Neural cell (in vitro differentiated cells): ENCODE results near the gene MRPS5. TPM values are rescaled to one million over a fixed set of nuclear protein-coding genes. Genes with fewer than 3 reads are reported as not detected.

Experiments used
- H2AFZ ChIP-seq: fragments of 200-600, 300-800 bp; sonication (generic), shearing (Covaris generic); 2 replicates; pipeline ENCODE4 v1.6.0; 2014; ENCODE audit warnings: low read depth, mild to moderate bottlenecking, antibody characterized with exemption, low read length, moderate library complexity
- H3F3A ChIP-seq: fragments of 200-600 bp; shearing (Covaris generic); 2 replicates; pipeline ENCODE4 v1.6.1; 2016; ENCODE audit warnings: mild to moderate bottlenecking, moderate library complexity, mixed read lengths, antibody characterized with exemption, low read length; ENCODE audit not compliant: insufficient read depth, poor library complexity, severe bottlenecking
- H3K27ac ChIP-seq: fragments of 200-600, 300-800 bp; sonication (generic), shearing (Covaris generic); 2 replicates; pipeline ENCODE4 v1.5.1; 2014; ENCODE audit warnings: mild to moderate bottlenecking, low read length, moderate library complexity
- H3K27me3 ChIP-seq: fragments of 300-800, 200-600 bp; sonication (generic), shearing (Covaris generic); 2 replicates; pipeline ENCODE4 v1.6.0; 2014; ENCODE audit warnings: mild to moderate bottlenecking, low read depth, low read length, moderate library complexity; ENCODE audit not compliant: insufficient read depth
- H3K36me3 ChIP-seq: fragments of 300-800, 200-600 bp; sonication (generic), shearing (Covaris generic); 2 replicates; pipeline ENCODE4 v1.5.1; 2014; ENCODE audit warnings: mild to moderate bottlenecking, antibody characterized with exemption, low read length, moderate library complexity; ENCODE audit not compliant: insufficient read depth
- H3K4me2 ChIP-seq: fragments of 300-800, 200-600 bp; sonication (generic), shearing (Covaris generic); 2 replicates; pipeline ENCODE4 v1.6.0; 2014; ENCODE audit warnings: mild to moderate bottlenecking, low read length
- H3K4me3 ChIP-seq: fragments of 300-800, 200-600 bp; sonication (generic), shearing (Covaris generic); 2 replicates; pipeline ENCODE4 v1.5.1; 2014; ENCODE audit warnings: mild to moderate bottlenecking, low read length, moderate library complexity
- H3K79me2 ChIP-seq: fragments of 200-600 bp; shearing (Covaris generic); replicated peaks from 2 replicates; pipeline ENCODE4 v1.6.0; 2014; ENCODE audit warnings: mild to moderate bottlenecking, low read length, moderate library complexity; ENCODE audit not compliant: insufficient read depth
- H3K9ac ChIP-seq: fragments of 300-800, 200-600 bp; sonication (generic), shearing (Covaris generic); 2 replicates; pipeline ENCODE4 v1.6.1; 2016; ENCODE audit warnings: mild to moderate bottlenecking, low read length, mixed read lengths
- H3K9me2 ChIP-seq: fragments of 200-600 bp; shearing (Covaris generic); 2 replicates; pipeline ENCODE4 v1.6.1; 2016; ENCODE audit warnings: mild to moderate bottlenecking, low read length, mixed read lengths; ENCODE audit not compliant: insufficient read depth
- H3K9me3 ChIP-seq: fragments of 200-600, 300-800 bp; sonication (generic), shearing (Covaris generic); 2 replicates; pipeline ENCODE4 v1.6.1; 2016; ENCODE audit warnings: mild to moderate bottlenecking, mixed run types, low read length, moderate library complexity, mixed read lengths
- H4K20me1 ChIP-seq: fragments of 200-600 bp; shearing (Covaris generic); 2 replicates; pipeline ENCODE4 v1.6.1; 2016; ENCODE audit warnings: mild to moderate bottlenecking, mixed run types; ENCODE audit not compliant: insufficient read depth
- CTCF ChIP-seq: fragments of 450-650 bp; IDR thresholded peaks from 2 replicates; pipeline ENCODE4 v1.5.1; 2014; ENCODE audit warnings: antibody characterized with exemption, mild to moderate bottlenecking, moderate library complexity; ENCODE audit not compliant: poor library complexity, severe bottlenecking
- EP300 ChIP-seq: fragments of 450-650 bp; conservative IDR thresholded peaks from 2 replicates; pipeline ENCODE4 v1.6.1; 2014; ENCODE audit warnings: antibody characterized with exemption, mild to moderate bottlenecking, moderate library complexity; ENCODE audit not compliant: poor library complexity, severe bottlenecking
- EZH2 ChIP-seq: fragments of 200-600, 300-800 bp; shearing (Covaris generic), sonication (generic); IDR thresholded peaks from 2 replicates; pipeline ENCODE4 v1.6.1; 2014; ENCODE audit warnings: antibody characterized with exemption, low read length, borderline replicate concordance, mild to moderate bottlenecking; ENCODE audit not compliant: insufficient read depth, poor library complexity, severe bottlenecking
- MXI1 ChIP-seq: fragments of 450-650 bp; conservative IDR thresholded peaks from 2 replicates; pipeline ENCODE4 v1.6.1; 2014; ENCODE audit warnings: antibody characterized with exemption, mild to moderate bottlenecking; ENCODE audit not compliant: poor library complexity, severe bottlenecking
- POLR2AphosphoS5 ChIP-seq: IDR thresholded peaks from 2 replicates; pipeline ENCODE4 v1.6.1; 2012
- RAD21 ChIP-seq: fragments of 450-650 bp; conservative IDR thresholded peaks from 2 replicates; pipeline ENCODE4 v1.6.1; 2014; ENCODE audit warnings: antibody characterized with exemption, mild to moderate bottlenecking, moderate library complexity
- REST ChIP-seq: IDR thresholded peaks from 2 replicates; pipeline ENCODE4 v1.6.1; 2012; ENCODE audit warnings: borderline replicate concordance
- SMC3 ChIP-seq: fragments of 450-650 bp; conservative IDR thresholded peaks from 2 replicates; pipeline ENCODE4 v1.6.1; 2014; ENCODE audit warnings: antibody characterized with exemption, mild to moderate bottlenecking, moderate library complexity; ENCODE audit not compliant: poor library complexity
- TAF1 ChIP-seq: IDR thresholded peaks from 2 replicates; pipeline ENCODE4 v1.6.1; 2012; ENCODE audit warnings: low read depth
- polyA plus RNA-seq: library from polyadenylated mRNA; depleted of rRNA; stranded (reverse); fragments of >200 nt; gene quantifications from 2 replicates; pipeline ENCODE4 v1.2.3, GENCODE V29; 2014

Gene MRPS5
- polyA plus RNA-seq, 1 donor from 2014 or later, result 167 TPM

- H3K9ac ChIP-seq, result no peak overlapping the region
- no peak overlapping the region for H3K4me2 ChIP-seq
- H4K20me1 ChIP-seq, result no peaks in the 10 kb centered on the region
- no peak overlapping the region for H3K27ac ChIP-seq
- H3K27me3 ChIP-seq, result no peaks in the 10 kb centered on the region
- H3K4me3 ChIP-seq, result no peak overlapping the region
- peaks cover 2% of the 10 kb centered on the region for H3K79me2 ChIP-seq
- H3K9me3 ChIP-seq, result no peaks in the 10 kb centered on the region
- no peak overlapping the region for H2AFZ ChIP-seq
- H3K36me3 ChIP-seq, result peaks cover 5% of the 10 kb centered on the region
- no peaks in the 10 kb centered on the region for H3K9me2 ChIP-seq
- no peak for TF ChIP-seq REST
- H3F3A ChIP-seq, result no peaks in the 10 kb centered on the region
These were observed 8.1 kb downstream of the MRPS5 start for GRCh38 chr2:95113464-95113863.

- Histone ChIP-seq H3F3A (no peaks in the 10 kb centered on the region), H3K27me3 (no peaks in the 10 kb centered on the region), H4K20me1 (no peaks in the 10 kb centered on the region), H3K79me2 (no peaks in the 10 kb centered on the region), H3K9ac (no peak overlapping the region), H3K4me2 (no peak overlapping the region), H3K9me2 (no peaks in the 10 kb centered on the region), H3K27ac (no peak overlapping the region), H3K4me3 (no peak overlapping the region), H3K36me3 (peaks cover 14% of the 10 kb centered on the region), H2AFZ (no peak overlapping the region), H3K9me3 (no peaks in the 10 kb centered on the region)
- TF ChIP-seq EZH2 (no peak), REST (no peak)
These were observed 11.2 kb downstream of the MRPS5 start for GRCh38 chr2:95110395-95110794.

- Histone ChIP-seq H3K79me2 (no peaks in the 10 kb centered on the region), H4K20me1 (no peaks in the 10 kb centered on the region), H3K9me2 (no peaks in the 10 kb centered on the region), H3K4me3 (no peak overlapping the region), H3K4me2 (no peak overlapping the region), H3K9me3 (no peaks in the 10 kb centered on the region), H3K9ac (no peak overlapping the region), H3K27me3 (no peaks in the 10 kb centered on the region), H3F3A (no peaks in the 10 kb centered on the region), H2AFZ (no peak overlapping the region), H3K27ac (no peak overlapping the region), H3K36me3 (peaks cover 14% of the 10 kb centered on the region)
- TF ChIP-seq EZH2, result no peak
- no peak for TF ChIP-seq EP300
- TF ChIP-seq CTCF, result no peak
- no peak for TF ChIP-seq MXI1
- no peak for TF ChIP-seq TAF1
- no peak for TF ChIP-seq SMC3
- no peak for TF ChIP-seq RAD21
- no peak for TF ChIP-seq REST
- no peak for TF ChIP-seq POLR2AphosphoS5
These were observed 12.3 kb downstream of the MRPS5 start for GRCh38 chr2:95109260-95109659.
